ENCODE measurements around the gene FLNC.

The FLNC gene

GRCh38 chr7:128891110-128891941, 61.1 kb downstream of the FLNC start:
- DNase-seq (ENCODE audit: low read depth): no peak

DNA sequence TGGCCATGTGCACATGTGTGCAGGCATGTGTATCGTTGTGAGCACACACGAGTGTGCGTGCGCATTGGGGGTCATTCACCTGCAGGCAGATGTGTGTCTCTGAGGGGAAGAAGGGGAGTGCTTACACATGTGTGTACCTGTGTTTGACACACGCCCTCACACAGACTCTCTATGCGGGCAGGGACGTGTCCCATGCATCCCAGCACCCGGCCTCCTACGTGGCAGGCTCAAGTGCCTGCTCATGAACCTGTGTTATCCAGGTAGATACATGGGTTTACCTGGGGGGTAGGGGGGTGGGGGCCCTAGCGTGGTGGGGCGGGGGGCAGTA, 61.7 kb downstream of the FLNC start:
- no peak for DNase-seq (ENCODE audit: low read depth)

GRCh38 chr7:128892521-128893250, 62.5 kb downstream of the FLNC start:
- no peak for DNase-seq (ENCODE audit: low read depth)

- DNase-seq (ENCODE audit: low read depth): no peak
These were observed 63.3 kb downstream of the FLNC start for GRCh38 chr7:128893251-128894100.

DNA sequence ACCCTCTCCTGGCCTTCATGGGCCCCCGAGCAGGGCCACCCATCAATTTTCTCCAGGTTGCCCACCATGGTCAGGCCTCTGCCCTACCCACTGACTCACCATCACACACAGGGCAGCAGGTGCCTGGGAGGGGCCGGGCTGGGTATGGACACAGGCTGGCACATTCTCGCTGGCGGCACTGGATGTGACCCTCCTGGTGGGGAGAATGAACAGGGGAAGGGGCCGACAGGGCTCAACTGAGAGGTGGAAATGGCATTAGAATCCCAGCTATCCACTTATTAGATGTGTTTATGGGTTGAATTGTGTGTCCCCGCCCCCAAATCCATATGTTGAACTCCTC, 63.9 kb downstream of the FLNC start:
- no peak for DNase-seq (ENCODE audit: low read depth)

GRCh38 chr7:128895320-128895719, 65.1 kb downstream of the FLNC start:
- DNase-seq (ENCODE audit: low read depth): no peak

DNA sequence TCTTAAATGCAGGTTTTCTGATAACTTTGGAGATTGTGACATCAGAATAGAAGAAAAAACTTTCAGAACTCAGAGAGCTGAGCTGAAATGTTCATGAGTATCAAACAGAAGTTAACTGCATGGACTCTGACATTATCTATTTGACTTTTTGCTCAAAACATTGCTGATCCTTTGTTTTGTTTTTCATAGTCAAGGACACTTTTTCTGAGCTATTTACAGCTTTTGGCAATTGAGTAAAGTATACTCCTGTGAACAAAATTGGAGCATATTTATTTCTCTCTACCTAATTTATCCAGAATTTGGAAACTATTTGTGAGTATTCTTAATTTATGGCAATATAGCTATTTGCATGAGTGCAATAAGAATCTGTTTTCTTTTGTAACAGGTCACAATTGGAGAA, 69.2 kb downstream of the FLNC start:
- no peak for DNase-seq (ENCODE audit: low read depth)

GRCh38 chr7:128900237-128900636, 70.0 kb downstream of the FLNC start:
- no peak for DNase-seq (ENCODE audit: low read depth)

GRCh38 chr7:128902761-128903585, 72.8 kb downstream of the FLNC start:
- DNase-seq (ENCODE audit: low read depth): peak; percentile 18

DNA sequence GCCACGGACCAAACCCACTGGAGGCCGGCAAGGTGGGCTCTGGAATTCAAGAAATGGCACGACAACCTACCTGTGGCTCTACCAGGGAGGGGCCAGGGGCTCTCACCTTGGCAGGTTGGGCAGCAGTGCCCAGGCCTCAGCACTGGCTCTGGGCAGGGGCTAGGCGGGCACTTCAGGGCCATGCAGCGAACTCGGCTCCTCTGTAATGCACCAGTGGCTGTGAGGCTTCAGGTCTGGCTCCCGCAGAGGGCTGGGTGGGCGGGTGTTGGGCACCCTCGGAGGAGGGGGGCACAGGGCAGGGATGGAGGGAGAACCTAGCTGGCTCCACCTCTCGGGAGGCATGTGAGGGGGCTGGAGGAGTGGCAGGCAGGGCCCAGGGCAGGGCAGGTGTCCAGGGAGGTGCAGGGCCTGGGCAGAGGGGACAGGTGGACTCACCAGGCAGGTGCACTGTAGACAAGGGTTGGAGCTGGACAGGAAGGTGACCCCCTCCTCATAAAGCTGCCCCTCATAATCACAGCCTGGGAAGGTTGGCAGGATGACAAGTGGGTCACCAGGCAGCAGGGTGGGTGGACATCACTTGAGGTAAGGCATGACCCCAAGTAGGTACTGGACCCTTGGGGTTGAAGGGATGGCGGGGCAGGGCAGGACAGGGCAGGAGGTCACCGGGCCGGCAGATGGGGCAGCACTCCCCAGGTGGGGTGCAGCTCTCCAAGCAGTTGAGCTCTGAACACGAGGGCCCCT, 73.6 kb downstream of the FLNC start:
- no peak for DNase-seq (ENCODE audit: low read depth)

- peak; percentile 49 for DNase-seq (ENCODE audit: low read depth)
These were observed 74.4 kb downstream of the FLNC start for GRCh38 chr7:128904381-128905197.

GRCh38 chr7:128906001-128906765, 76.0 kb downstream of the FLNC start:
- DNase-seq (ENCODE audit: low read depth): no peak

DNA sequence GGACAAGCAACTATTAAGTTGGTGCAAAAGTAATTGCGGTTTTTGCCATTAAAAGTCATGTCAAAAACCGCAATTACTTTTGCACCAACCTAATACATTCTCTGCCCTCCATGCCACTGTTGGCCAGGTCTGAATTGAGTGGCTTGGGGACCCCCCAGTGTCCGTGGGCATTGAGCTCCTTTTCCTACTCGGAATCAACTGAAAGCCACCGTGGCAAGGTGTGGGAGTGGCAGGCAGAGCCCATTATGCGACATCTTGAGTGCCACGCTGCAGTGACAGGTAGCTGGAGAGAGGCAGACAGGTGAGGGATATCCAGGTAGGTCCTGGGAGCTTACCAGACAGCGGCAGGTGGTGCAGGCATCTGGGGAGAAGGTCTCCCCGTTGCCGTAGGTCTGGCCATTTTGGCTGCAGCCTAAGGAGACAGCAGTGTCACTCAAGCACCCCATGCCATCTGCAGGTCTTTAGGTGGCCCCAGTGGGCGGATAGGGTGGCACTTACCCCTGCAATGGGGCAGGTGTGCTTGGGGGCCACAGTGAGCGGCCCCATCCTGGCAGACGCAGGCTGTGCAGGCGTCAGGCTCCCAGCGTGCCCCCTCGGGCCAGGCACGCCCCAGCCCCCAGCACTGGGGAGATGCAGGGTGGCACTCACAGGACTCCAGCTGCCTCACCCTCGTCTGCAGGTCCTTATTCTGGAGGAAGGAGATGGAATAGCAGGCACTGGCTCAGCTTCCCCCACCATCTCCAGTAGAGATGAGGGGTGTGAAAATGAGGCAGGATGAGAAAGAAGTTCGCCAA, 76.8 kb downstream of the FLNC start:
- no peak for DNase-seq (ENCODE audit: low read depth)
